Measurements from ENCODE around the gene FLRT2.

The FLRT2 gene

GRCh38 chr14:85562630-85563029 lies 32.7 kb downstream of the FLRT2 start:
- Histone ChIP-seq H3K27me3 (ENCODE audit: control insufficient read depth in 1 of 2, insufficient read depth in 2 of 2, low read length in 2 of 2) (no peaks in the 10 kb centered on the region), H3K4me3 (ENCODE audit: low read length in 2 of 2) (no peak overlapping the region), H3K4me1 (ENCODE audit: control insufficient read depth, insufficient read depth, low read length) (no peaks in the 10 kb centered on the region), H3K9ac (ENCODE audit: low read length in 2 of 2) (no peak overlapping the region), H3K9me3 (ENCODE audit: control insufficient read depth in 2 of 2, low read length in 2 of 2) (no peaks in the 10 kb centered on the region), H3K36me3 (ENCODE audit: control insufficient read depth in 2 of 2, insufficient read depth in 2 of 2, low read length in 2 of 2) (no peaks in the 10 kb centered on the region), H3K27ac (ENCODE audit: low read length) (no peak overlapping the region)

DNA sequence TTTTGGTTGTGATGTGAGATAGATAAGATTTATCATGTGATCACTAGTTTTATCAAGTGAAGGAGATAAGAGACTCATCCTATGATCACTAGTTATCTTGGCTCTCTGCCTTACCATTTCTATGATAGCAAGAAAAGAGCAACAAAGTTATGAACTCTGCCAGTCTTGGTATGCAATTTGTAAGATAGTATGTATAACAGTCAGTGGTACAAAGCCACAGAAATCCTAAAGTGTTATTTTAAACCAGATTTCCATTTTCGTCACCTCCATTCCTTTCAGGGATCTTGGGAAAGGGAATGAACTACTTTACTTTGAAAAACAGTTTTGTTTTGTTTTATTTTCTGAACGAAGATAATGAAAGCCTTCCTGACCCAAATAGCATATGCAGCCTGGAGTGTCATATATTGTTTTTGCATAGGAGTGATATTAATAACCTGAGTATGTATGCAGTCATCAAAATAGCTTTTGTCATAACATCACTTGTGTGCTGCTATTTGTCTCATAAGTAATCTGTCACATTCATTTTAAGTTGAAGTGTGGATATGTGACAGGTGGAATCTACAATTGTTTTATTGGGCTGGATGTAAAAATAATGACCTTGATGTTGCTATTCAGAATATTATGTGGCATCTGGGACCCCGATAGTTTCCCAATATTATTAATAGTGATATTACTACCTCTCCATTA lies 35.0 kb downstream of the FLRT2 start:
- Histone ChIP-seq H3K36me3 (ENCODE audit: control insufficient read depth in 2 of 2, insufficient read depth in 2 of 2, low read length in 2 of 2) (no peaks in the 10 kb centered on the region), H3K27ac (ENCODE audit: low read length) (no peak overlapping the region), H3K4me3 (ENCODE audit: low read length in 2 of 2) (no peak overlapping the region), H3K4me1 (ENCODE audit: control insufficient read depth, insufficient read depth, low read length) (no peaks in the 10 kb centered on the region), H3K27me3 (ENCODE audit: control insufficient read depth in 1 of 2, insufficient read depth in 2 of 2, low read length in 2 of 2) (peaks cover 0 to 2% of the 10 kb centered on the region in 2 donors), H3K9me3 (ENCODE audit: control insufficient read depth in 2 of 2, low read length in 2 of 2) (no peaks in the 10 kb centered on the region), H3K9ac (ENCODE audit: low read length in 2 of 2) (no peak overlapping the region)

DNA sequence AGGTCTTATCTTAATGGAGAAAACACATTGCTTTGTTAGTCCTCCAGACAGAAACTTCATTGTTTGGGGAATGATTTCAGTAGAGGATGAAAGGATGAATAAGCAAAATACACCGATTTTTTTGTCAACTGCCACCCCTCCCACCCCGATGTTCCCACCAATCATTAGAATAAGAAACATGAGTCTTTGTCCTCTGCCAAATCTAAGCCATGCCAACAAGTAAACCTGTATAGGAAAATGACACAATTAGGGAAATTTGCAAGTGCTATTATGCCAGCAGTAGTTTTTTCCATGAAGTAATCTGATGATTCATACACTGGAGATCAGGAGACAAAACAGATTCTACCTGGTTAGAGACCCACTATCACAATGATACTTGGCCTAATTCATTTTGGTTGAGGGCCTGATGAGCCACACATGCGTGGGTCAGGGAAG lies 35.9 kb downstream of the FLRT2 start:
- no peak overlapping the region for H3K4me3 ChIP-seq (ENCODE audit: low read length in 2 of 2)
- no peaks in the 10 kb centered on the region for H3K9me3 ChIP-seq (ENCODE audit: control insufficient read depth in 2 of 2, low read length in 2 of 2)
- H3K4me1 ChIP-seq (ENCODE audit: control insufficient read depth, insufficient read depth, low read length), result no peaks in the 10 kb centered on the region
- no peaks in the 10 kb centered on the region for H3K36me3 ChIP-seq (ENCODE audit: control insufficient read depth in 2 of 2, insufficient read depth in 2 of 2, low read length in 2 of 2)
- H3K9ac ChIP-seq (ENCODE audit: low read length in 2 of 2), result no peak overlapping the region
- no peak overlapping the region for H3K27ac ChIP-seq (ENCODE audit: low read length)
- peaks cover 0 to 2% of the 10 kb centered on the region in 2 donors for H3K27me3 ChIP-seq (ENCODE audit: control insufficient read depth in 1 of 2, insufficient read depth in 2 of 2, low read length in 2 of 2)

DNA sequence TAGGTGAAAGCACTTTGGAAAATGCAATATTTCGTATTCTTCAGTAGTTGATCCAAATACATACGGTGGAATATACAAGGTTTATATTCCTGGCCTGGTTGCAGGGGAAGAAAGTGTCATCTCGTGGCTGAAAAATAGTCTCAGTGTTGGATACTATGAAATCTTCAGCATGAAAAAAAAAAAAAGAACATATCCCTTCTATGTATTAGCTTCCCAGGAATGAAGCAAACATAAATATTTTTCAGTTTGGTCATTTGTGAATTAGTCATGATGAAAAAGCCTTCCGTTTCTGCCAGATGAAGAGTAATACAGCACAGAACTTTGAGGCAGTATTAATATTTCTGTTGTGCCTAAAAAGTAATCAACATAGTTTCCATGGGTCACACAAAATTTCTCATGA lies 36.7 kb downstream of the FLRT2 start:
- H3K27ac ChIP-seq (ENCODE audit: low read length), result no peak overlapping the region

GRCh38 chr14:85572011-85572410 lies 42.1 kb downstream of the FLRT2 start:
- Histone ChIP-seq H3K4me3 (ENCODE audit: low read length in 2 of 2) (no peak overlapping the region), H3K36me3 (ENCODE audit: control insufficient read depth in 2 of 2, insufficient read depth in 2 of 2, low read length in 2 of 2) (no peaks in the 10 kb centered on the region), H3K9ac (ENCODE audit: low read length in 2 of 2) (no peak overlapping the region), H3K4me1 (ENCODE audit: control insufficient read depth, insufficient read depth, low read length) (no peaks in the 10 kb centered on the region), H3K27me3 (ENCODE audit: control insufficient read depth in 1 of 2, insufficient read depth in 2 of 2, low read length in 2 of 2) (peaks cover 0 to 2% of the 10 kb centered on the region in 2 donors), H3K27ac (ENCODE audit: low read length) (no peak overlapping the region), H3K9me3 (ENCODE audit: control insufficient read depth in 2 of 2, low read length in 2 of 2) (no peaks in the 10 kb centered on the region)

More for the DNA sequence above, 36.7 kb downstream of the FLRT2 start:
- Histone ChIP-seq H3K36me3 (ENCODE audit: control insufficient read depth in 2 of 2, insufficient read depth in 2 of 2, low read length in 2 of 2) (no peaks in the 10 kb centered on the region), H3K4me3 (ENCODE audit: low read length in 2 of 2) (no peak overlapping the region), H3K9ac (ENCODE audit: low read length in 2 of 2) (no peak overlapping the region), H3K9me3 (ENCODE audit: control insufficient read depth in 2 of 2, low read length in 2 of 2) (no peaks in the 10 kb centered on the region), H3K27me3 (ENCODE audit: control insufficient read depth in 1 of 2, insufficient read depth in 2 of 2, low read length in 2 of 2) (peaks cover 0 to 2% of the 10 kb centered on the region in 2 donors), H3K4me1 (ENCODE audit: control insufficient read depth, insufficient read depth, low read length) (no peaks in the 10 kb centered on the region)

GRCh38 chr14:85572845-85573244 lies 42.9 kb downstream of the FLRT2 start:
- H3K9ac ChIP-seq (ENCODE audit: low read length in 2 of 2), result no peak overlapping the region
- H3K4me1 ChIP-seq (ENCODE audit: control insufficient read depth, insufficient read depth, low read length), result no peaks in the 10 kb centered on the region
- H3K9me3 ChIP-seq (ENCODE audit: control insufficient read depth in 2 of 2, low read length in 2 of 2), result no peaks in the 10 kb centered on the region
- no peak overlapping the region for H3K4me3 ChIP-seq (ENCODE audit: low read length in 2 of 2)
- no peaks in the 10 kb centered on the region for H3K36me3 ChIP-seq (ENCODE audit: control insufficient read depth in 2 of 2, insufficient read depth in 2 of 2, low read length in 2 of 2)
- H3K27me3 ChIP-seq (ENCODE audit: control insufficient read depth in 1 of 2, insufficient read depth in 2 of 2, low read length in 2 of 2), result peaks cover 0 to 2% of the 10 kb centered on the region in 2 donors
- no peak overlapping the region for H3K27ac ChIP-seq (ENCODE audit: low read length)

DNA sequence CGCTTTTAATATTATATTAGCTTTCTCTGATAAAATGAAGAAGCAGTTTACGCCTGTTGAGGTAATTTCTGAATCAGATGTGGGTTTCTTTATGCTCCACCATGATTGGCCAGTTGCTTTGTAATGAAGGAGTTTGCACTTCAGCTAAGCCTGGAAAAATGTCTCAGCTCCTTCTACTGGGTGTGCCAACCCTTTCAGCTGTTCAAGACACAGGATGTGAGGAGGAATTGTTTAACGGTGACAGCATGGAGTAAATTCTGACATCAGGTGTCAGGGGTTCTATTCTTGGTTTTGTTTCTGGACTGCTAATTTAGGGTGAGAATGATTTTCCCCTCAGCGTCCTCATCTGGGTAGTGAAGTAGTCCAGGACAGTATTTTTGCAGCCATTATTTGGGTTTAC lies 43.5 kb downstream of the FLRT2 start:
- no peaks in the 10 kb centered on the region for H3K4me1 ChIP-seq (ENCODE audit: control insufficient read depth, insufficient read depth, low read length)
- no peak overlapping the region for H3K9ac ChIP-seq (ENCODE audit: low read length in 2 of 2)
- H3K36me3 ChIP-seq (ENCODE audit: control insufficient read depth in 2 of 2, insufficient read depth in 2 of 2, low read length in 2 of 2), result no peaks in the 10 kb centered on the region
- no peak overlapping the region for H3K27ac ChIP-seq (ENCODE audit: low read length)
- H3K9me3 ChIP-seq (ENCODE audit: control insufficient read depth in 2 of 2, low read length in 2 of 2), result no peaks in the 10 kb centered on the region
- peaks cover 0 to 2% of the 10 kb centered on the region in 2 donors for H3K27me3 ChIP-seq (ENCODE audit: control insufficient read depth in 1 of 2, insufficient read depth in 2 of 2, low read length in 2 of 2)
- no peak overlapping the region for H3K4me3 ChIP-seq (ENCODE audit: low read length in 2 of 2)

DNA sequence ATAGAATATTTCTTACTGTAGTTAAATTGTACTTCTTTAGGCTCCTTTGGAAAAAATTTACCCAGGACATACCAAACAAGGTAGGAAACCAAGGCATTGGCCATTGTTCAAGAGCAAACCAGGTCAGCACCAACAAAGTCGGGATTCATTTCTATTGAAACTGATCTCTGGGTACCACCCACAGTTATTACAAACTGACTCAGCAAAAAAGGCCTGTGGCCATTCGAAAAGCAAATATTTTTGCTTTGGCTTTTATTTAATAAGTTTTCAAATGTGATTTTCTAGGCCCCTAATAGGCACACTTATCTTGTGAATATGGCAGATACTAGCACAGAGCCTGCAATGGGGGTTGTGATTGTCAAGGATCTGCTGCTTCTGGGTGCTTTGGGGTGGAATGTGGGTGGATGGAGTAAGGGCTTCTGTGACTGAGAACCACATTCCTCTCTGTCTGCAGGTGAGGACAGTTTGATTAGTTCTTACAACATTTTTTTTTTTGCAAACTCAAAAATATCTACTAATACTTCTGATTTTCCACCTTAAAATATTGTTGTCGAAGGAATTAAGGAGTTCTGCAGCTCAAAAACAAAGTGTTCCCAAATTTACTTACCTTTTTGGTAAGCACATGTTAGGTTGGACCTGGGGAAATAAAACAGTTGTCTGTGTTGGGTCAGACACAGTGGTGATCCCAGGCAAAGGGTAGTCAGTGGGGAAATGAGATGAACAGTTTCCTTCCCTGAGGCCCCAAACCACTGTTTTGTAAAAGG lies 45.1 kb downstream of the FLRT2 start:
- H3K36me3 ChIP-seq (ENCODE audit: control insufficient read depth in 2 of 2, insufficient read depth in 2 of 2, low read length in 2 of 2), result no peaks in the 10 kb centered on the region
- no peak overlapping the region for H3K27ac ChIP-seq (ENCODE audit: low read length)
- no peak overlapping the region for H3K4me3 ChIP-seq (ENCODE audit: low read length in 2 of 2)
- H3K4me1 ChIP-seq (ENCODE audit: control insufficient read depth, insufficient read depth, low read length), result no peaks in the 10 kb centered on the region
- H3K9me3 ChIP-seq (ENCODE audit: control insufficient read depth in 2 of 2, low read length in 2 of 2), result no peaks in the 10 kb centered on the region
- no peak overlapping the region for H3K9ac ChIP-seq (ENCODE audit: low read length in 2 of 2)
- H3K27me3 ChIP-seq (ENCODE audit: control insufficient read depth in 1 of 2, insufficient read depth in 2 of 2, low read length in 2 of 2), result no peaks in the 10 kb centered on the region

GRCh38 chr14:85575617-85575898 lies 45.6 kb downstream of the FLRT2 start:
- no peak overlapping the region for H3K27ac ChIP-seq (ENCODE audit: low read length)
- no peak overlapping the region for H3K4me3 ChIP-seq (ENCODE audit: low read length in 2 of 2)
- H3K9me3 ChIP-seq (ENCODE audit: control insufficient read depth in 2 of 2, low read length in 2 of 2), result no peaks in the 10 kb centered on the region

GRCh38 chr14:85576218-85576617 lies 46.3 kb downstream of the FLRT2 start:
- Histone ChIP-seq H3K9ac (ENCODE audit: low read length in 2 of 2) (no peak overlapping the region), H3K4me1 (ENCODE audit: control insufficient read depth, insufficient read depth, low read length) (no peaks in the 10 kb centered on the region)

More at GRCh38 chr14:85575617-85575898, 45.6 kb downstream of the FLRT2 start:
- no peaks in the 10 kb centered on the region for H3K27me3 ChIP-seq (ENCODE audit: control insufficient read depth in 1 of 2, insufficient read depth in 2 of 2, low read length in 2 of 2)
- no peaks in the 10 kb centered on the region for H3K4me1 ChIP-seq (ENCODE audit: control insufficient read depth, insufficient read depth, low read length)
- no peaks in the 10 kb centered on the region for H3K36me3 ChIP-seq (ENCODE audit: control insufficient read depth in 2 of 2, insufficient read depth in 2 of 2, low read length in 2 of 2)
- no peak overlapping the region for H3K9ac ChIP-seq (ENCODE audit: low read length in 2 of 2)

More at GRCh38 chr14:85576218-85576617, 46.3 kb downstream of the FLRT2 start:
- Histone ChIP-seq H3K27me3 (ENCODE audit: control insufficient read depth in 1 of 2, insufficient read depth in 2 of 2, low read length in 2 of 2) (no peaks in the 10 kb centered on the region), H3K36me3 (ENCODE audit: control insufficient read depth in 2 of 2, insufficient read depth in 2 of 2, low read length in 2 of 2) (no peaks in the 10 kb centered on the region), H3K9me3 (ENCODE audit: control insufficient read depth in 2 of 2, low read length in 2 of 2) (no peaks in the 10 kb centered on the region), H3K4me3 (ENCODE audit: low read length in 2 of 2) (no peak overlapping the region), H3K27ac (ENCODE audit: low read length) (no peak overlapping the region)

All from stomach smooth muscle (tissue), 2 donors.